GM23248 (cell line): ENCODE results near the gene COG7. TPM values are rescaled to one million over a fixed set of nuclear protein-coding genes. Genes with fewer than 3 reads are reported as not detected.

ENCODE experiments used
- DNase-seq: peaks from one replicate; pipeline ENCODE4 v3.0.0-alpha.2; 2015
- H2AFZ ChIP-seq: fragments of 200-600 bp; sonication (generic); 2 replicates; pipeline ENCODE4 v1.6.1; 2016; ENCODE audit warnings: antibody characterized with exemption
- H3F3A ChIP-seq: fragments of 200-600 bp; sonication (generic); 2 replicates; pipeline ENCODE4 v1.6.1; 2016; ENCODE audit warnings: mild to moderate bottlenecking, antibody characterized with exemption, mixed run types; ENCODE audit not compliant: insufficient read depth
- H3K27ac ChIP-seq: fragments of 200-600 bp; sonication (generic); 2 replicates; pipeline ENCODE4 v1.5.1; 2016; ENCODE audit warnings: mild to moderate bottlenecking
- H3K27me3 ChIP-seq: fragments of 200-600 bp; sonication (generic); replicated peaks from 2 replicates; pipeline ENCODE4 v1.6.1; 2016; ENCODE audit warnings: mild to moderate bottlenecking; ENCODE audit not compliant: insufficient read depth
- H3K36me3 ChIP-seq: fragments of 200-600 bp; sonication (generic); 2 replicates; pipeline ENCODE4 v1.6.1; 2016; ENCODE audit warnings: low read depth, mild to moderate bottlenecking
- H3K4me1 ChIP-seq: fragments of 200-600 bp; sonication (generic); 2 replicates; pipeline ENCODE4 v1.6.1; 2016; ENCODE audit warnings: mild to moderate bottlenecking; ENCODE audit not compliant: insufficient read depth
- H3K4me2 ChIP-seq: fragments of 200-600 bp; sonication (generic); one replicate; pipeline ENCODE4 v1.6.1; 2016; ENCODE audit warnings: mild to moderate bottlenecking; ENCODE audit not compliant: unreplicated experiment
- H3K4me3 ChIP-seq: fragments of 200-600 bp; sonication (generic); 2 replicates; pipeline ENCODE4 v1.5.1; 2016; ENCODE audit warnings: mild to moderate bottlenecking
- H3K79me2 ChIP-seq: fragments of 200-600 bp; sonication (generic); 2 replicates; pipeline ENCODE4 v1.6.1; 2016; ENCODE audit warnings: mild to moderate bottlenecking; ENCODE audit not compliant: insufficient read depth
- H3K9ac ChIP-seq: fragments of 200-600 bp; sonication (generic); 2 replicates; pipeline ENCODE4 v1.6.1; 2016; ENCODE audit warnings: mild to moderate bottlenecking
- H3K9me2 ChIP-seq: fragments of 200-600 bp; sonication (generic); 2 replicates; pipeline ENCODE4 v1.6.1; 2016; ENCODE audit warnings: mixed run types, mild to moderate bottlenecking, moderate library complexity; ENCODE audit not compliant: insufficient read depth
- H3K9me3 ChIP-seq: fragments of 200-600 bp; sonication (generic); one replicate; pipeline ENCODE4 v1.6.1; 2017; ENCODE audit warnings: low read depth
- H4K20me1 ChIP-seq: fragments of 200-600 bp; sonication (generic); 2 replicates; pipeline ENCODE4 v1.6.0; 2016; ENCODE audit not compliant: insufficient read depth
- EZH2 ChIP-seq: fragments of 200-600 bp; sonication (generic); IDR thresholded peaks from 2 replicates; pipeline ENCODE4 v1.6.1; 2018; ENCODE audit warnings: antibody characterized with exemption, mild to moderate bottlenecking; ENCODE audit not compliant: insufficient read depth, poor library complexity, severe bottlenecking
- EZH2phosphoT487 ChIP-seq: fragments of 200-600 bp; sonication (generic); IDR thresholded peaks from 2 replicates; pipeline ENCODE4 v1.6.1; 2018; ENCODE audit warnings: antibody characterized with exemption, moderate library complexity, mild to moderate bottlenecking, low read depth; ENCODE audit not compliant: insufficient read depth
- WGBS, 2 experiments: methylation state at CpG; one replicate each; pipeline ENCODE4 v1.1.6; 2015 to 2017; ENCODE audit warnings: low lambda C conversion rate in 2 of 2, low coverage in 1 of 2; ENCODE audit errors: missing lambda C conversion rate in 2 of 2; 5-methylcytosine and 5-hydroxymethylcytosine counted together
- in situ Hi-C: fragments of 300-500 bp; cut with MboI; formaldehyde crosslinking; loops from 2 replicates; pipeline ENCODE4 v1.15.0; 2020
- polyA plus RNA-seq: library from polyadenylated mRNA; unstranded; fragments of >200 nt; fragmentation: Nextera tagmentation; extraction: Ambion mirVana; gene quantifications from 2 replicates; pipeline ENCODE4 v1.2.1, GENCODE V29; 2016
- total RNA-seq: library from RNA; depleted of rRNA; stranded (reverse); fragments of >200 nt; shearing (Covaris generic); gene quantifications from 2 replicates; pipeline ENCODE4 v1.2.3, GENCODE V29; 2014

The COG7 gene
- total and polyA plus RNA-seq, 2 experiments from 2014 or later, result 14.6 to 15.6 TPM

- no peak overlapping the region for H3K4me3 ChIP-seq
- H3K4me2 ChIP-seq, result no peak overlapping the region
- no peak for DNase-seq
- no peaks in the 10 kb centered on the region for H3F3A ChIP-seq
- H3K27me3 ChIP-seq, result no peaks in the 10 kb centered on the region
- no peak overlapping the region for H3K27ac ChIP-seq
- no peak overlapping the region for H2AFZ ChIP-seq
- in situ Hi-C loops, result no loop called here
- no peaks in the 10 kb centered on the region for H4K20me1 ChIP-seq
- H3K36me3 ChIP-seq, result no peaks in the 10 kb centered on the region
- no peaks in the 10 kb centered on the region for H3K9me2 ChIP-seq
- H3K9me3 ChIP-seq, result no peaks in the 10 kb centered on the region
- H3K4me1 ChIP-seq, result no peaks in the 10 kb centered on the region
- WGBS, 2 experiments, result 74 to 75% methylated on average over 8 to 9 of the region's 9 CpGs
- H3K79me2 ChIP-seq, result no peaks in the 10 kb centered on the region
- no peak overlapping the region for H3K9ac ChIP-seq
- no peak for TF ChIP-seq EZH2phosphoT487
- no peak for TF ChIP-seq EZH2
Measured at GRCh38 chr16:23377071-23377931, 75.7 kb downstream of the COG7 start.

GRCh38 chr16:23375643-23376042, 77.3 kb downstream of the COG7 start:
- Histone ChIP-seq H3K9me2 (no peaks in the 10 kb centered on the region), H4K20me1 (no peaks in the 10 kb centered on the region), H2AFZ (no peak overlapping the region), H3K9ac (no peak overlapping the region), H3K4me2 (no peak overlapping the region), H3F3A (no peaks in the 10 kb centered on the region), H3K27ac (no peak overlapping the region), H3K4me1 (no peaks in the 10 kb centered on the region), H3K79me2 (no peaks in the 10 kb centered on the region), H3K36me3 (no peaks in the 10 kb centered on the region), H3K27me3 (no peaks in the 10 kb centered on the region), H3K4me3 (no peak overlapping the region), H3K9me3 (no peaks in the 10 kb centered on the region)
- TF ChIP-seq EZH2phosphoT487 (no peak), EZH2 (no peak)
- no peak for DNase-seq
- in situ Hi-C loops, result no loop called here
- WGBS, 2 experiments, result 74 to 76% methylated on average over 7 of the region's 7 CpGs

- WGBS, 2 experiments, result 57 to 67% methylated on average over 17 of the region's 17 CpGs
- Histone ChIP-seq H3K79me2 (no peaks in the 10 kb centered on the region), H2AFZ (no peak overlapping the region), H3K9me2 (no peaks in the 10 kb centered on the region), H3K27me3 (no peaks in the 10 kb centered on the region), H4K20me1 (no peaks in the 10 kb centered on the region), H3K9me3 (no peaks in the 10 kb centered on the region), H3K9ac (no peak overlapping the region), H3F3A (no peaks in the 10 kb centered on the region), H3K36me3 (no peaks in the 10 kb centered on the region), H3K4me2 (no peak overlapping the region), H3K4me1 (no peaks in the 10 kb centered on the region), H3K4me3 (no peak overlapping the region), H3K27ac (no peak overlapping the region)
- in situ Hi-C loops, result no loop called here
- DNase-seq, result no peak
- TF ChIP-seq EZH2, result no peak
- TF ChIP-seq EZH2phosphoT487, result no peak
Measured at GRCh38 chr16:23374721-23375510, 78.1 kb downstream of the COG7 start.

GRCh38 chr16:23373436-23374219, 79.4 kb downstream of the COG7 start:
- TF ChIP-seq EZH2 (no peak), EZH2phosphoT487 (no peak)
- Histone ChIP-seq H4K20me1 (no peaks in the 10 kb centered on the region), H3K36me3 (no peaks in the 10 kb centered on the region), H3K4me3 (no peak overlapping the region), H3K4me2 (no peak overlapping the region), H3K9ac (no peak overlapping the region), H3K9me2 (no peaks in the 10 kb centered on the region), H2AFZ (no peak overlapping the region), H3K9me3 (no peaks in the 10 kb centered on the region), H3K79me2 (no peaks in the 10 kb centered on the region), H3F3A (no peaks in the 10 kb centered on the region), H3K4me1 (no peaks in the 10 kb centered on the region), H3K27me3 (no peaks in the 10 kb centered on the region), H3K27ac (no peak overlapping the region)
- in situ Hi-C loops, result no loop called here
- DNase-seq, result no peak
- 61 to 66% methylated on average over 12 to 13 of the region's 13 CpGs for WGBS, 2 experiments
